Stimulated activated CD4-positive, alpha-beta T cell treated with anti-CD3 and anti-CD28 coated beads, Interleukin-2, amount 100 ng/mL, for 4 hours (primary cell): ENCODE measurements around the gene KRT73.

Source experiments
- DNase-seq: peaks from one replicate; pipeline ENCODE4 v3.0.0-alpha.2; 2020; ENCODE audit warnings: low read depth

Gene KRT73

DNA sequence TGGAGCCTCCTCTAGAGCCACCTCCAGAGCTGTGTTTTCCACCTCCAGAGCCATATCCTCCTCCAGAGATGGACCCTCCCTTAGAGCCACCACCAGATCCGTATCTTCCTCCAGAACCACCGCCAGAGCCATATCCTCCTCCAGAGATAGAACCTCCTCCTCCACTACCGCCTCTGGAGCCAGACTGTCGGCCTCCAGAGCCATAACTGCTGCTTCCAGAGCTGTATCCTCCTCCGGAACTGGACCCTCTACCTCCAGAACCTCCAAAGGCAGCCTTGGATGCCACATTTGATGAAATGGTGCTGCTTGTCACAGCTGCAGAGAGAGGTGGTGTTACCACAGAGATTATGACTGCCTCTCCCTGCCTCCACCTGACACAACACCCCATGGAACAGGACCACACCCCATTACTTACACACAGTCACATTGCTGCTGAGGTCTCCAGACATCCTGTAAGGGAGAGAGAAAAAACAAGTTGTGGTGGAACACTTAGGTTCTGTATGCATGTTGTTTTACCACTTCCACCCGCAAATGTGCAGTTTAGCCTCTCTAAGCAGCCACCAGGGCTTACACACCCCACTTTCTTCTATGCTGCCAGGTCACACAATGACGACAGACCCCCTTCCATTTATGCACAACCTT is 26.9 kb upstream of the KRT73 start:
- DNase-seq, result no peak

DNA sequence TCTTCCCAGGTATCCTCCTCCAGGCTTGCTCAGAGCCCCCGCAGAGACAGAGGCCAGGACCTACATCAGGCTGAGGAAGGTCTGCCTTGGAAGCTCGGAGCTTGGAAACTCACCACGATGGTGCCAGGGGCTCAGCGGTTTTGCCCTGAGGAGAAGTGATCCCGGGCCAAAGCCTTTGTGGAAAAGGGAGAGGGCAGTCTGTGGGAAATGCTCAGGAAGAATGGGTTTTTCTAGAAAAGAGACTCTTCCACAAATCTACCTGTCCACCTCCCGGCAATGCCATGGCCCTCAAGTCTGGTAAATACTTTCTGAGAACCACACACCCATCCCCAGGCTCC is 25.7 kb upstream of the KRT73 start:
- no peak for DNase-seq

- no peak for DNase-seq
Observed at GRCh38 chr12:52643233-52644077, 25.1 kb upstream of the KRT73 start.

DNA sequence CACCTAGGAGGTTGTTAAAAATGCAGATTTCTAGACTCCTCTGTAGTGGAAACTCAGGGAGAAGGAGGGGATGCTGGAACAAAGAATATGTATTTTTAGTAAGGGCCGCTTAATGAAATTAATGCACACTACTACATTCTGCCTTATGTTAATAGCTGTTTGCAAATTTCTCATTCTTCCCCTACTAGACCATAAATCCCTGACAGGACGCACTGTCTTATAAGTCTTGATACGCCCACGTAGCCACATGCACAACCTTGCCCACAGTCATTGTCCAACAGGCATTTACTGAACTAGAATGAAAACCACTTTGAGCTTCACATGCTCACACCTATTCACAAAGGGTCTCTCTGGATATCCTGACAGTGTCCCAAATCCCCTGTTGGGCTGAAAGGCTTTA is 23.1 kb upstream of the KRT73 start:
- no peak for DNase-seq

DNA sequence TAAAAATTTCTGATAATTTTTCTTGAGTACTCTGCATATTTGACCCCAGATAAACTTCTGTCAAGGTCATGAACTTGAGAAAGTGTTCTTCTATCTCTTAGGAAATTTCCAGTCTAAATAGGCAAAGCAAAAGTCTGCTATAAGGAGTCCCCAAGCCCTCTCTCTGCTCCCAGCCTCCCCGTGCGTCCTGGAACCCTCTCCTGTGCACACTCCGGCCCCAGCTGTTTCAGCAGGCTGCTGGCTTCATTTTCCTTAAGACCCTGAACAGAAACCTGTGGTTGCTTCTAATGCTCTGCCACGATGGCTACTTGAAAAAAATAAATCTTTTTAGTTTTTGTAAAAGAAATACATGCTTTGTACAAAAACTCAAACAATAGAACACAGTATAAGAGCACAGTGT is 18.9 kb upstream of the KRT73 start:
- DNase-seq, result no peak

- DNase-seq, result no peak
Observed at GRCh38 chr12:52636592-52637258, 18.4 kb upstream of the KRT73 start.

- DNase-seq, result no peak
Observed at GRCh38 chr12:52636189-52636588, 17.8 kb upstream of the KRT73 start.

DNA sequence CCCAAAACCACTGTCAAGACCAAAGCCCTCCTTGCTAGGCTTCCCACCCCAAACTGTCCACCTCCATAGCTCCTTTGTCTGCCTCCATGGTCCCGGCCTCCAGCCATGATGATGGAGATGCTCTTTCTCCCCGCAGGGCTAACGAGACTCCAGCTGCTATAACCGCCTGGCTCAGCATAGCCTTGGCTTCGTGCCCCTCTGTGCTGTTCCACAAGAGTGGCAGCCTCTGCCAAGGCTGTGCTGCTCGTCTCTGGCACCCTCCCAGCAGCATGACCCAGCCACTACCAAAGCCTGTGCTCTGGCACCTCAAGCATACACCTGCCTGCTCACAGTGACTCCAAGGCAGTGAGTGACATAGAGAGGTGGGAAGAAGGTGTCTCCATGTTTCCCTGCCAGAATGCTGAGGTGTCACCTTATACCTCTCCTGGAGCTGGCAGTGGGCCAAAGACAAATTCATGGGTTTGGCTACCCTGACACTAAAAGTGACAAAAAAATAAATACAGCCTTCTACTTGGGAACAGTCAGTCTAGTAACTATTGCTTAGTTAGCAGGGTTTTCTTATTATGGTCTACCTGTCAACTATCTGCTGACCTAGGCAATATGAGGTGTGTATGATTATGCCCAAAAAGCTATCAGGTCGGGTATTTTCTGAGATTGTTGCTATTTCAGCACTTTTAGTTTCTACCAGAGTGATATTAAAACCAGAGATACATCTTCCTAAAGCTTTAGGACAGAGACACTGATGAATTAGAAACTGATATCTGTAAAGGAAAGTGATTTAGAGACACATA is 16.1 kb upstream of the KRT73 start:
- DNase-seq, result no peak

GRCh38 chr12:52633383-52633782 is 15.0 kb upstream of the KRT73 start:
- no peak for DNase-seq

DNA sequence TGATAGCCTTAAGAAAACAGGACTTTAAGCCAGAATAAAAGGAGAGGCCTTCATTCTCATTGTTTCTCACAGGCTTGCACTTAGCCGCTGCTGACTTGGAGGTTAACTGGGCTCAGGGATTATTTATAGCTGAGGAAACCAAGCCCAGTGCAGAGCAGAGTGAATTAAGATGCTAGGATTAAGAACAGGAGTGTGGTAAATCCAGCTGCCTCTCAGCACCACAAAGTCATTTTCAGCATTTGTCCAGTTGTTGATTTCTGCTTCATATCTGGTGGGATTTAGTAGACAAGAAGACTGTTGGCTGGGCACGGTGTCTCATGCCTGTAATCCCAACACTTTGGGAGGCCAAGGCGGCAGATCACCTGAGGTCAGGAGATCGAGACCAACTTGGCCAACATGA is 14.3 kb upstream of the KRT73 start:
- no peak for DNase-seq

DNA sequence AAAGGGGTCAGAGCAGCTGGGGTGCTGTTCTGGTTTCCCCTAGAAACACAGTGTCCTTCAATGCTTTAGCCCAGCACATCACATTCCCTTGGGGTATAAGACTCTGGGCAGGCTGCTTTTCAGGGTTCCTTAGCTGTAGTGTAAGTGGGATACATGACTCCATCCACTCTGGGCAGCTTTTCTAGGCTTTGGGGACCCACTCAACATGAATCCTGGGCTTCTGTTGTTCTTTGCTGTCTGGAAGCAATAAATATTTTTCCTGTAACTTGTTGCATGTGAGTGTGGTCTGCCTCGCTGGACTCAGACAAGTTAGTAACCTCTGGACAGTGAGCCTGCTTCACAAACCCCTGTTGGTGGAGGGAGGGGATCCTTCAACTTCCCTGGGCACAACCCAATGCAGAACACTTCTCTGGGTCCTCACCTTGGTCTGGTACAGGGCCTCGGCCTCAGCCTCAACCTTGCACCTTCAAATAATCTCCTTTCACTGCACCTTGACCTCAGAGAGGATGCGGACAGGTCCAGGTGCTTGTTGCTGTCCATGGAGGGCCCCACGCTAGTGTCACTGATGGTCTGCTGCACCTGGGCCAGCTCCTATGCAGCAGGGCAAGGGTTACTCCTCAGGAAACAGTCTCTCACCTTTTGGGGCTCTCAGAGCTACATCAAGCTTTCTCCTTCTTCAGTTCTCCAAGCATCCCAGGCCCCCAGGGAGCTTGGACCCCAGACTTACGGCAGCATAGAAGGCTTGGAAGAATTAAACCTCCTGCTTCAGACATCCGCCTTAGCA is 13.5 kb upstream of the KRT73 start:
- no peak for DNase-seq

DNA sequence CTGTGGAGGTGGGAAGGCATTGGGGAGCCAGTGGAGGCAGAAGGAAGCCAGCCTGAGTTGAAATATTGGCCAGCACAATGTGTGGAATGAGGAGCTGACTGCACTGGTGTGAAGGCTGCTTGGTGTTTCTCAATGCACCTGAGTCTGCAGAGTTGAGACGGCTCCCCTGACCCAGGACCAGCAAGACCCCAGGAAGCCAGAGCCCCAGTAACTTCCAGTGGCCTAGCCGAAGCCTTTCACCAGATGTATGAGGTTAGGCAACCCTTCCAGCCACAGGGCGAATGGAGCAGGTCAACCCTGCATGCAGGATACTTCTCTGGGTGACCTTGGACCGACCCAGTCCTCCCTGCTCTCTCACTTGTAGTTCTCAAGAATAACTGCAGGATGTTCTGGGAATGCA is 12.9 kb upstream of the KRT73 start:
- DNase-seq, result no peak

- DNase-seq, result no peak
Observed at GRCh38 chr12:52630599-52631200, 12.3 kb upstream of the KRT73 start.

DNA sequence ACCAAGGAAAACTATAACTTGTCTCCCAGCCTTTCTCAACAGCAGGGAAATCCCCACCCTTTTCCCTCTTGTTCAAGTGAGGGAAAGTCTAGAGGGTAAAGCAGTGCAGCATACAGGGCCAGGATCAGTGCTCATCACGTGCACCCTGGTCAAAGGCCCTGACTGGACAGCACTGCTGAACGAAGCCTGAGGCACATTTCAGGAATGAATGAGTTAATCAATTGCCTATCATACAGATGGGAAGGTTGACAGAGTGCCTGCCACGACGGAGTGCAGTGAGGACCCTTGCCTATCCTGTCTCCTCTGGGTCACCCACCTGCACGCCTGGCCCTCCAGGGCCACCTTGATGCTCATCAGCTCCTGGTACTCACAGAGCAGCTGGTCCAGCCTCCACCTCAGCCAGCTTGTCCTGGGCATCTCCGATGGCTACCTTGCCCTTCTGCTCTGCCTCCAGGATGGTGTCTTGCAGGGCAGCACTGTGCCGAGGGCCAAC is 11.7 kb upstream of the KRT73 start:
- DNase-seq, result no peak

- DNase-seq, result no peak
Observed at GRCh38 chr12:52629281-52630007, 11.1 kb upstream of the KRT73 start.

- DNase-seq, result no peak
Observed at GRCh38 chr12:52628841-52629240, 10.5 kb upstream of the KRT73 start.

DNA sequence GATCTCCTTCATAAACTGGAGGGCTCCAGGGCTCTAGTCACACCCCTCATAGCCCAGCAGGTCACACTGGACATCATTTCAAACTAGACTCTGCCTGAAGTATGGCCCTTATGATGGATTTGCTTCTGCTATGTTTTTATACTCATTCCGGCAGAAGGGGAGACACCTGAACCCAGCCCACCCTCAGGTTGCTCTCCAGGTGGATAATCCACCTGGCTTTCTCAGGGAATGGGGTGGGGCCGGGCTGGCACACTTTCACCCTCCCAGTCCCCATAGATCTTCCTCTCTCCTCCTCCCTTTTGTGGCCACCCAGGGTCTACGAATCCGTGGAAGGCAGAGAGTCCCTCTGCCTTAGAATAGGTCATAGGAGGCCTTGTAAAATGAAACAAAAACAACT is 9.8 kb upstream of the KRT73 start:
- no peak for DNase-seq

DNA sequence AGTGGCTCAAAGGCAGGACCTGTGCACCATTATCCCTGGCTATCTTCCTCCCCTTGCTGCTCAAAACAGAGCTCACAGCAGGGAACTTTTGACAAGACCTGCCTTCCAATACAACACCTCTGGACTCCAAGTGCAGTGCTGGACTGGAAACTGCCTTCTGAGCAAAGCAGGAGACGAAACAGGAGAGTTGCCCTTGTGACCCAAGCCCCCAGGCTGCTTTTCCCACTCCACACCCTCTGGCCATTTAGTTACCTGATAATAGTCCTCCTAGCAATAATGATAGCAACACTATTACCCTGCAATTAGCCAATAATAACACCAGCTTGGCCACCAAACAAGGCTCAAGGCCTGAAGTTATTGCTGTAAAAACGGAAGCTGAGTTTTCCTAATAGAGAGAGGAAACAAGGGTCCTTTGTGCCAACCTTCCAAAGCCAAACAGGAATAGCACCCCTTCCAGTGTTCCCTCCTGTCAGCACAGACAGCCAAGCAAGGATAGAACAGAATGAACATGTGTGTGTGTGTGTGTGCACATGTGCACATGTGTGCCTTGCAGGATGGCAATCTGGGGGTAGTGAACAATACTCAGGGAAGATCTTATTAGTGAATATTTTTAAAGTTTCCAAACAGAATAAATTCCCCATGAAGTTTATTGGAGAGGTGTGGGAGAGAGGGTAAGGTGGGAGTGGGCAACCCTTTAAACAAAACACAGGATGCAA is 9.2 kb upstream of the KRT73 start:
- DNase-seq, result no peak

DNA sequence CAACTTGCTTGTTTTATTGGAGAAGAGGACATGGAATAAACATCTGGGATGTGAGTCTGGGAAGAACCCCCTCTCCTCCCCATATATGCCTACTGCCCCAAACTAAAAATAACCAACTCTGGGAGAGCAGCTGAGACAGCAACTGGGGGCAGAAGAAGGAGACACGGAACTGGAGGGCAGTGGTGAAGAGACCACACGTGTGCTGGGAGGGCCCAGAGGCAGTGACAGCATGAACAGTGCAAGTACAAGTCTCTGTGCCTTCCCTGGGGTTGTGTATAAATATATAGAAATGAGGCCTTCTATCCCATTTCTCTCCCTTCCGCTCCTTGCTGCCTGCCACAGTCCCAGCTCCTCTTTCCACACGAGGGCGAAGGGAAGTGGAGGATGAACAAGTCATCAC is 4.0 kb upstream of the KRT73 start:
- no peak for DNase-seq

GRCh38 chr12:52618866-52619265 is 507 bp upstream of the KRT73 start:
- no peak for DNase-seq
